ENCODE data around the gene ZNF620.

Gene ZNF620

GRCh38 chr3:40499952-40500351, 5.9 kb upstream of the ZNF620 start:
- ChIA-PET CTCF (no interaction called here), POLR2A (no interaction called here)
- H3K4me3 ChIP-seq (ENCODE audit: low read depth, low read length), result no peak overlapping the region
- no peak for TF ChIP-seq CTCF (IDR thresholded peaks at IDR 0.05; ENCODE audit: insufficient read depth, low read length, missing control alignments)
- DNase-seq (ENCODE audit: low read depth, low spot score), result no peak

- CTCF ChIA-PET, result no interaction called here
- POLR2A ChIA-PET, result no interaction called here
- H3K4me3 ChIP-seq (ENCODE audit: low read depth, low read length), result no peak overlapping the region
- TF ChIP-seq CTCF (IDR thresholded peaks at IDR 0.05; ENCODE audit: insufficient read depth, low read length, missing control alignments), result no peak
- no peak for DNase-seq (ENCODE audit: low read depth, low spot score)
Measured at GRCh38 chr3:40502034-40502433, 3.8 kb upstream of the ZNF620 start.

- CTCF ChIA-PET, result interaction anchor here (1.2 to 1.3 kb wide), 3 partner anchors 10 to 20 kb away, joined by 3 to 5 read pairs (median 5); partner anchors contain the start of gene ZNF621
- POLR2A ChIA-PET, result interaction anchor here (0.7 to 1.0 kb wide), 2 partner anchors 17 to 46 kb away, joined by 3 read pairs; no protein-coding TSS in a partner anchor
- H3K4me3 ChIP-seq (ENCODE audit: low read depth, low read length), result no peak overlapping the region
- TF ChIP-seq CTCF (IDR thresholded peaks at IDR 0.05; ENCODE audit: insufficient read depth, low read length, missing control alignments), result no peak
- DNase-seq (ENCODE audit: low read depth, low spot score), result peak; percentile 99
Measured at GRCh38 chr3:40504636-40505430, 1.0 kb upstream of the ZNF620 start.

GRCh38 chr3:40511031-40511718, 5.3 kb downstream of the ZNF620 start:
- no peak for DNase-seq (ENCODE audit: low read depth, low spot score)
- TF ChIP-seq CTCF (IDR thresholded peaks at IDR 0.05; ENCODE audit: insufficient read depth, low read length, missing control alignments), result no peak
- POLR2A ChIA-PET, result no interaction called here
- no peak overlapping the region for H3K4me3 ChIP-seq (ENCODE audit: low read depth, low read length)
- CTCF ChIA-PET, result no interaction called here

- CTCF ChIA-PET, result interaction anchor here (1.0 kb wide), 1 partner anchor 188 kb away, joined by 3 read pairs; no protein-coding TSS in a partner anchor
- H3K4me3 ChIP-seq (ENCODE audit: low read depth, low read length), result no peak overlapping the region
- POLR2A ChIA-PET, result interaction anchor here (0.6 to 1.2 kb wide), 2 partner anchors 8 to 59 kb away, joined by 4 to 5 read pairs; partner anchors contain the start of genes RPL14 and ZNF621
- DNase-seq (ENCODE audit: low read depth, low spot score), result peak; percentile 77
- no peak for TF ChIP-seq CTCF (IDR thresholded peaks at IDR 0.05; ENCODE audit: insufficient read depth, low read length, missing control alignments)
Measured at GRCh38 chr3:40516201-40516600, 10.4 kb downstream of the ZNF620 start.

- ChIA-PET CTCF (no interaction called here), POLR2A (no interaction called here)
- H3K4me3 ChIP-seq (ENCODE audit: low read depth, low read length), result no peak overlapping the region
- no peak for DNase-seq (ENCODE audit: low read depth, low spot score)
- TF ChIP-seq CTCF (IDR thresholded peaks at IDR 0.05; ENCODE audit: insufficient read depth, low read length, missing control alignments), result no peak
Measured at GRCh38 chr3:40518067-40518466, 12.2 kb downstream of the ZNF620 start.

Data from AG04449 (cell line).